OCI-LY7 (cell line): Measurements from ENCODE around the gene TADA1. TPM values are rescaled to one million over a fixed set of nuclear protein-coding genes. Genes with fewer than 3 reads are reported as not detected.
"Not testable (repeated sequence)": the region's sequence is repeated elsewhere in the genome, so short reads cannot be mapped to it uniquely, and the experiment has no call there.

Experiments used
- BruUV-seq: library from RNA; stranded (reverse); fragments of 400-500 nt; replicated peaks from 2 replicates; lab custom pipeline; 2021; lab: Mats Ljungman, UMichigan
- CTCF ChIA-PET: fragments of 300-600 bp; sonication (Branson Sonifier 250); formaldehyde crosslinking; loops from one replicate; lab custom pipeline; 2022; ENCODE audit warnings: antibody characterized with exemption; ENCODE audit not compliant: unreplicated experiment; lab: Charles Lee
- POLR2A ChIA-PET: fragments of 300-600 bp; sonication (Branson Sonifier 250); formaldehyde crosslinking; loops from one replicate; lab custom pipeline; 2022; ENCODE audit warnings: antibody characterized with exemption; lab: Charles Lee
- DNase-seq: peaks from one replicate; pipeline ENCODE4 v3.0.0-alpha.2; 2015; ENCODE audit warnings: low spot score
- H2AFZ ChIP-seq: fragments of 200-600 bp; sonication (generic), shearing (Covaris generic); 2 replicates; pipeline ENCODE4 v1.6.1; 2014; ENCODE audit warnings: mild to moderate bottlenecking, antibody characterized with exemption, low read length, moderate library complexity
- H3K27ac ChIP-seq: fragments of 200-600 bp; sonication (generic); 2 replicates; pipeline ENCODE4 v1.5.1; 2014; ENCODE audit warnings: mixed run types, low read depth, mild to moderate bottlenecking, moderate library complexity, low read length, inconsistent platforms; ENCODE audit not compliant: poor library complexity, severe bottlenecking
- H3K36me3 ChIP-seq: fragments of 200-600 bp; sonication (generic); 2 replicates; pipeline ENCODE4 v1.6.1; 2014; ENCODE audit warnings: mild to moderate bottlenecking, antibody characterized with exemption, low read length, moderate library complexity, mixed read lengths; ENCODE audit not compliant: insufficient read depth
- H3K4me1 ChIP-seq: fragments of 200-600 bp; sonication (generic); 2 replicates; pipeline ENCODE4 v1.5.1; 2014; ENCODE audit warnings: mild to moderate bottlenecking, low read length; ENCODE audit not compliant: insufficient read depth, poor library complexity, severe bottlenecking
- H3K4me2 ChIP-seq: fragments of 200-600 bp; sonication (generic); 2 replicates; pipeline ENCODE4 v1.6.1; 2014; ENCODE audit warnings: mild to moderate bottlenecking, low read length
- H3K4me3 ChIP-seq: fragments of 200-600 bp; sonication (generic); 2 replicates; pipeline ENCODE4 v1.5.1; 2014; ENCODE audit warnings: mild to moderate bottlenecking, low read depth, low read length; ENCODE audit not compliant: poor library complexity, severe bottlenecking
- H3K79me2 ChIP-seq: fragments of 200-600 bp; sonication (generic); 2 replicates; pipeline ENCODE4 v1.6.1; 2016; ENCODE audit warnings: low read depth, mild to moderate bottlenecking, low read length, moderate library complexity, mixed read lengths; ENCODE audit not compliant: insufficient read depth
- H3K9me2 ChIP-seq: fragments of 200-600 bp; sonication (generic); 2 replicates; pipeline ENCODE4 v1.6.1; 2016; ENCODE audit warnings: mild to moderate bottlenecking, low read length, mixed read lengths; ENCODE audit not compliant: insufficient read depth
- H3K9me3 ChIP-seq: fragments of 200-600 bp; sonication (generic); 2 replicates; pipeline ENCODE4 v1.6.1; 2014; ENCODE audit warnings: mild to moderate bottlenecking, mixed run types, low read length, mixed read lengths
- H4K20me1 ChIP-seq: fragments of 200-600 bp; sonication (generic); 2 replicates; pipeline ENCODE4 v1.6.1; 2014; ENCODE audit warnings: mild to moderate bottlenecking, antibody characterized with exemption, low read length, moderate library complexity, mixed read lengths; ENCODE audit not compliant: insufficient read depth
- CTCF ChIP-seq: fragments of 200-600 bp; sonication (generic); conservative IDR thresholded peaks from 2 replicates; pipeline ENCODE4 v1.5.1; 2014; ENCODE audit warnings: mild to moderate bottlenecking, antibody characterized with exemption, low read length, moderate library complexity, mixed read lengths
- EZH2phosphoT487 ChIP-seq: fragments of 200-600 bp; sonication (generic); IDR thresholded peaks from 2 replicates; pipeline ENCODE4 v1.6.1; 2018; ENCODE audit warnings: low read depth, borderline replicate concordance, mild to moderate bottlenecking, mixed run types, antibody characterized with exemption, low read length, moderate library complexity, mixed read lengths
- intact Hi-C: fragments of 100-400 bp; cut with micrococcal nuclease; formaldehyde crosslinking; loops from one replicate; pipeline ENCODE4 v1.10.0; 2022; ENCODE audit not compliant: unreplicated experiment
- total RNA-seq, 2 experiments: library from RNA; depleted of rRNA in 1 of 2; stranded (reverse); fragments of >200 nt in 1 of 2; shearing (Covaris generic) in 1 of 2; gene quantifications; 2 replicates each; pipeline ENCODE4 v1.2.3, GENCODE V29; 2014 to 2022

Gene TADA1
- total RNA-seq, 2 experiments from 2014 or later, result 16.4 to 16.9 TPM

GRCh38 chr1:166838766-166839599 lies 37.1 kb downstream of the TADA1 start, which contains the start of gene POGK:
TSS of gene POGK (plus strand) at chr1:166839475. CDS start at chr1:166840957, 1,482 bp downstream.
- peak; percentile 89 for DNase-seq
- CTCF ChIA-PET, result no interaction called here
- peak within 1 kb of the TSS; percentile 98 for H3K4me3 ChIP-seq
- no peaks in the 10 kb centered on the region; the same call in 1 of the 2 replicates for H4K20me1 ChIP-seq
- no peaks in the 10 kb centered on the region for H3K9me3 ChIP-seq
- BruUV-seq, result TSS peak; percentile 95
- peak within 1 kb of the TSS; percentile 62 for H3K27ac ChIP-seq
- POLR2A ChIA-PET, result interaction anchor here (0.6 to 1.3 kb wide), 5 partner anchors 16 to 381 kb away, joined by 3 to 8 read pairs (median 4); partner anchors contain the start of genes POU2F1 and TADA1
- H3K9me2 ChIP-seq, result no peaks in the 10 kb centered on the region
- H2AFZ ChIP-seq, result peak within 1 kb of the TSS; percentile 96
- H3K36me3 ChIP-seq, result peaks cover 33% of the 10 kb centered on the region
- peaks cover 19% of the 10 kb centered on the region; the same call in 1 of the 2 replicates for H3K79me2 ChIP-seq
- TF ChIP-seq CTCF, result no peak
- no peak for TF ChIP-seq EZH2phosphoT487
- intact Hi-C loops, result loop anchor here (1.0 kb wide), 1 partner anchor 37 kb away; the partner anchor contains the start of gene TADA1
- peak within 1 kb of the TSS; percentile 94 for H3K4me2 ChIP-seq
- H3K4me1 ChIP-seq, result peaks cover 25% of the 10 kb centered on the region

GRCh38 chr1:166836733-166837132 lies 39.3 kb downstream of the TADA1 start:
- no peaks in the 10 kb centered on the region for H3K9me3 ChIP-seq
- peaks cover 25% of the 10 kb centered on the region for H3K4me1 ChIP-seq
- intact Hi-C loops, result no loop called here
- H4K20me1 ChIP-seq, result no peaks in the 10 kb centered on the region; the same call in 1 of the 2 replicates
- no TSS peak for BruUV-seq
- CTCF ChIA-PET, result no interaction called here
- peaks cover 19% of the 10 kb centered on the region; the same call in 1 of the 2 replicates for H3K79me2 ChIP-seq
- no peak overlapping the region for H3K4me2 ChIP-seq
- POLR2A ChIA-PET, result no interaction called here
- DNase-seq, result no peak
- no peaks in the 10 kb centered on the region for H3K9me2 ChIP-seq
- H2AFZ ChIP-seq, result no peak overlapping the region
- H3K36me3 ChIP-seq, result peaks cover 10% of the 10 kb centered on the region
- no peak overlapping the region for H3K4me3 ChIP-seq
- TF ChIP-seq EZH2phosphoT487 (no peak), CTCF (no peak)
- no peak overlapping the region for H3K27ac ChIP-seq

GRCh38 chr1:166829762-166830161 lies 46.3 kb downstream of the TADA1 start:
- H3K79me2 ChIP-seq, H3K9me3 ChIP-seq, H3K4me2 ChIP-seq, H2AFZ ChIP-seq, H3K9me2 ChIP-seq, H4K20me1 ChIP-seq, H3K36me3 ChIP-seq, POLR2A ChIA-PET, DNase-seq, H3K4me3 ChIP-seq, H3K4me1 ChIP-seq, intact Hi-C loops, BruUV-seq, H3K27ac ChIP-seq, CTCF ChIA-PET: not testable (repeated sequence)
